ENCODE results near the gene N4BP2.

The N4BP2 gene

GRCh38 chr4:40055863-40056715 lies 561 bp upstream of the N4BP2 start:
- peak overlapping the region; percentile 80 for H3K4me3 ChIP-seq (ENCODE audit: low read depth, low read length)
- peak; percentile 24 for DNase-seq (ENCODE audit: low read depth, low spot score)
- ChIA-PET POLR2A (interaction anchor here (0.6 to 1.7 kb wide), 7 partner anchors 29 to 417 kb away, joined by 3 to 5 read pairs (median 4); partner anchors contain the start of genes SMIM14 and UBE2K), CTCF (interaction anchor here (0.8 to 3.8 kb wide), 15 partner anchors 9 to 587 kb away, joined by 3 to 25 read pairs (median 5); no protein-coding TSS in a partner anchor)
- no peak for TF ChIP-seq CTCF (IDR thresholded peaks at IDR 0.05; ENCODE audit: insufficient read depth, low read length, missing control alignments)

GRCh38 chr4:40057586-40058091 lies 989 bp downstream of the N4BP2 start:
- POLR2A ChIA-PET: interaction anchor here (0.5 to 0.9 kb wide), 2 partner anchors 14 to 264 kb away, joined by 4 read pairs; no protein-coding TSS in a partner anchor
- H3K4me3 ChIP-seq (ENCODE audit: low read depth, low read length): peak overlapping the region; percentile 80
- DNase-seq (ENCODE audit: low read depth, low spot score): peak; percentile 82
- CTCF ChIA-PET: interaction anchor here (0.7 to 3.8 kb wide), 6 partner anchors 40 to 662 kb away, joined by 3 to 25 read pairs (median 4); no protein-coding TSS in a partner anchor
- TF ChIP-seq CTCF (IDR thresholded peaks at IDR 0.05; ENCODE audit: insufficient read depth, low read length, missing control alignments): no peak

- TF ChIP-seq CTCF (IDR thresholded peaks at IDR 0.05; ENCODE audit: insufficient read depth, low read length, missing control alignments): no peak
- CTCF ChIA-PET: interaction anchor here (0.7 to 3.8 kb wide), 6 partner anchors 39 to 662 kb away, joined by 3 to 25 read pairs (median 4); no protein-coding TSS in a partner anchor
- H3K4me3 ChIP-seq (ENCODE audit: low read depth, low read length): peak overlapping the region; percentile 80
- POLR2A ChIA-PET: interaction anchor here (0.9 kb wide), 1 partner anchor 264 kb away, joined by 4 read pairs; no protein-coding TSS in a partner anchor
- no peak for DNase-seq (ENCODE audit: low read depth, low spot score)
These were observed 1.5 kb downstream of the N4BP2 start for GRCh38 chr4:40058121-40058520.

- ChIA-PET CTCF (interaction anchor here (1.3 to 3.8 kb wide), 3 partner anchors 251 to 266 kb away, joined by 6 to 25 read pairs (median 8); no protein-coding TSS in a partner anchor), POLR2A (no interaction called here)
- no peak overlapping the region for H3K4me3 ChIP-seq (ENCODE audit: low read depth, low read length)
- no peak for TF ChIP-seq CTCF (IDR thresholded peaks at IDR 0.05; ENCODE audit: insufficient read depth, low read length, missing control alignments)
- no peak for DNase-seq (ENCODE audit: low read depth, low spot score)
These were observed 2.2 kb downstream of the N4BP2 start for GRCh38 chr4:40058854-40059253.

- DNase-seq (ENCODE audit: low read depth, low spot score): no peak
- TF ChIP-seq CTCF (IDR thresholded peaks at IDR 0.05; ENCODE audit: insufficient read depth, low read length, missing control alignments): no peak
- no peak overlapping the region for H3K4me3 ChIP-seq (ENCODE audit: low read depth, low read length)
- POLR2A ChIA-PET: no interaction called here
- CTCF ChIA-PET: interaction anchor here (2.1 kb wide), 1 partner anchor 266 kb away, joined by 6 read pairs; no protein-coding TSS in a partner anchor
These were observed 2.7 kb downstream of the N4BP2 start for GRCh38 chr4:40059362-40059761.

GRCh38 chr4:40065010-40065409 lies 8.4 kb downstream of the N4BP2 start:
- TF ChIP-seq CTCF (IDR thresholded peaks at IDR 0.05; ENCODE audit: insufficient read depth, low read length, missing control alignments): no peak
- ChIA-PET CTCF (no interaction called here), POLR2A (no interaction called here)
- DNase-seq (ENCODE audit: low read depth, low spot score): no peak
- no peak overlapping the region for H3K4me3 ChIP-seq (ENCODE audit: low read depth, low read length)
